HG02970 (cell line): ENCODE results near the gene DNMT3B.

Source experiments
- ATAC-seq: cut with Tn5 transposase; IDR thresholded peaks from one replicate; pipeline ENCODE4 v1.9.1; 2021; ENCODE audit warnings: mild to moderate bottlenecking, moderate library complexity, moderate number of reproducible peaks; ENCODE audit not compliant: unreplicated experiment, low FRiP score

DNMT3B gene

GRCh38 chr20:32848846-32849245 lies 86.7 kb downstream of the DNMT3B start:
- no peak for ATAC-seq

GRCh38 chr20:32849577-32849976 lies 87.4 kb downstream of the DNMT3B start:
- no peak for ATAC-seq

- no peak for ATAC-seq
Measured at GRCh38 chr20:32855387-32855786, 93.2 kb downstream of the DNMT3B start.

GRCh38 chr20:32858189-32858588 lies 96.0 kb downstream of the DNMT3B start:
- no peak for ATAC-seq
